Activated CD8-positive, alpha-beta memory T cell treated with anti-CD3 and anti-CD28 coated beads for 48 hours (primary cell): ENCODE results near the gene SEC11A.
"Not testable (repeated sequence)": the region's sequence is repeated elsewhere in the genome, so short reads cannot be mapped to it uniquely, and the experiment has no call there.

Experiments
- DNase-seq, 3 experiments: peaks; one replicate each; pipeline ENCODE4 v3.0.0-alpha.2; 2020; ENCODE audit warnings: low read depth in 2 of 3, low spot score in 2 of 3

SEC11A gene

GRCh38 chr15:84716036-84716732 lies at the start of gene SEC11A:
TSS of gene SEC11A (minus strand) at chr15:84716139. CDS start at chr15:84716075, 64 bp downstream.
- peak; percentile 86 to 93 (median 89) for DNase-seq

GRCh38 chr15:84765675-84766074 lies 49.7 kb upstream of the SEC11A start:
- DNase-seq: no peak

- no peak for DNase-seq
These were observed 49.0 kb upstream of the SEC11A start for GRCh38 chr15:84764989-84765388.

- no peak for DNase-seq
These were observed 48.6 kb upstream of the SEC11A start for GRCh38 chr15:84764585-84764984.

- DNase-seq: no peak
These were observed 47.1 kb upstream of the SEC11A start for GRCh38 chr15:84762840-84763572.

GRCh38 chr15:84761607-84762131 lies 45.7 kb upstream of the SEC11A start:
- no peak for DNase-seq

GRCh38 chr15:84760219-84760618 lies 44.3 kb upstream of the SEC11A start:
- DNase-seq: no peak

- DNase-seq: no peak
These were observed 43.1 kb upstream of the SEC11A start for GRCh38 chr15:84759018-84759417.

GRCh38 chr15:84755736-84756527 lies 40.0 kb upstream of the SEC11A start:
- no peak for DNase-seq

- DNase-seq: not testable (repeated sequence)
These were observed 39.0 kb upstream of the SEC11A start for GRCh38 chr15:84754889-84755288.

- no peak for DNase-seq
These were observed 36.8 kb upstream of the SEC11A start for GRCh38 chr15:84752700-84753099.

- DNase-seq: no peak
These were observed 36.3 kb upstream of the SEC11A start for GRCh38 chr15:84752195-84752594.

- DNase-seq: not testable (repeated sequence)
These were observed 35.8 kb upstream of the SEC11A start for GRCh38 chr15:84751721-84752120.

GRCh38 chr15:84750583-84751092 lies 34.7 kb upstream of the SEC11A start:
- no peak for DNase-seq

GRCh38 chr15:84749111-84749991 lies 33.4 kb upstream of the SEC11A start:
- DNase-seq: no peak

GRCh38 chr15:84748274-84749110 lies 32.6 kb upstream of the SEC11A start, which contains the start of gene ZNF592:
TSS of gene ZNF592 (plus strand) at chr15:84748592. CDS start at chr15:84782676, 34,084 bp downstream.
- peak; percentile 42 to 67 (median 62) for DNase-seq

GRCh38 chr15:84747416-84748273 lies 31.7 kb upstream of the SEC11A start:
- DNase-seq: peak; percentile 48 to 71 (median 63)

- no peak for DNase-seq
These were observed 25.2 kb upstream of the SEC11A start for GRCh38 chr15:84741121-84741520.
